DND-41 (cell line): ENCODE results near the gene MB21D2.

Experiments
- ATAC-seq: fragments of 200-7000 bp; cut with Tn5 transposase; 3 replicates; pipeline ENCODE4 v1.9.1; 2021; ENCODE audit warnings: low read depth; ENCODE audit not compliant: insufficient read depth
- DNase-seq: peaks from one replicate; pipeline ENCODE4 v3.0.0-alpha.2; 2020
- H2AFZ ChIP-seq: 2 replicates; pipeline ENCODE4 v1.6.0; 2012; ENCODE audit warnings: low read depth, low read length
- H3K27ac ChIP-seq: 2 replicates; pipeline ENCODE4 v1.5.1; 2012; ENCODE audit warnings: low read length, inconsistent platforms
- H3K27me3 ChIP-seq: fragments of 200-600 bp; sonication (generic); 2 replicates; pipeline ENCODE4 v1.6.0; 2012; ENCODE audit warnings: low read length, mild to moderate bottlenecking, inconsistent platforms; ENCODE audit not compliant: insufficient read depth, poor library complexity
- H3K36me3 ChIP-seq: 2 replicates; pipeline ENCODE4 v1.5.1; 2012; ENCODE audit warnings: low read length, inconsistent platforms; ENCODE audit not compliant: insufficient read depth
- H3K4me1 ChIP-seq: 2 replicates; pipeline ENCODE4 v1.5.1; 2012; ENCODE audit warnings: mild to moderate bottlenecking, low read length; ENCODE audit not compliant: insufficient read depth
- H3K4me2 ChIP-seq: 2 replicates; pipeline ENCODE4 v1.6.0; 2012; ENCODE audit warnings: mild to moderate bottlenecking, moderate library complexity, low read length, inconsistent platforms; ENCODE audit not compliant: insufficient read depth
- H3K4me3 ChIP-seq, 2 experiments: fragments of 200-600 bp in 1 of 2; shearing (Covaris generic) in 1 of 2; 2 replicates each; pipeline ENCODE4 v1.5.1; 2012 to 2016; ENCODE audit warnings: inconsistent platforms in 2 of 2, low read length in 2 of 2, mild to moderate bottlenecking in 2 of 2, low read depth in 1 of 2, moderate library complexity in 1 of 2
- H3K79me2 ChIP-seq: 2 replicates; pipeline ENCODE4 v1.6.0; 2012; ENCODE audit warnings: low read length, inconsistent platforms; ENCODE audit not compliant: insufficient read depth
- H3K9ac ChIP-seq: 2 replicates; pipeline ENCODE4 v1.6.0; 2012; ENCODE audit warnings: low read depth, mild to moderate bottlenecking, inconsistent platforms, low read length, moderate library complexity
- H3K9me3 ChIP-seq: 2 replicates; pipeline ENCODE4 v1.5.1; 2012; ENCODE audit warnings: low read length, moderate library complexity, mild to moderate bottlenecking, inconsistent platforms; ENCODE audit not compliant: insufficient read depth, severe bottlenecking
- H4K20me1 ChIP-seq: 2 replicates; pipeline ENCODE4 v1.6.0; 2012; ENCODE audit warnings: low read length; ENCODE audit not compliant: insufficient read depth
- EZH2 ChIP-seq: IDR thresholded peaks from 3 replicates; pipeline ENCODE4 v1.6.1; 2012; ENCODE audit warnings: borderline replicate concordance, low read depth, mild to moderate bottlenecking, moderate library complexity, low read length, inconsistent platforms; ENCODE audit not compliant: severe bottlenecking
- TF ChIP-seq, protein P1 (sequence below): IDR thresholded peaks from 2 replicates; pipeline ENCODE4 v1.5.1; 2012; ENCODE audit warnings: borderline replicate concordance, low read length, moderate library complexity, mild to moderate bottlenecking; ENCODE audit not compliant: poor library complexity, severe bottlenecking; ENCODE audit errors: extremely low read depth

Gene MB21D2

DNA sequence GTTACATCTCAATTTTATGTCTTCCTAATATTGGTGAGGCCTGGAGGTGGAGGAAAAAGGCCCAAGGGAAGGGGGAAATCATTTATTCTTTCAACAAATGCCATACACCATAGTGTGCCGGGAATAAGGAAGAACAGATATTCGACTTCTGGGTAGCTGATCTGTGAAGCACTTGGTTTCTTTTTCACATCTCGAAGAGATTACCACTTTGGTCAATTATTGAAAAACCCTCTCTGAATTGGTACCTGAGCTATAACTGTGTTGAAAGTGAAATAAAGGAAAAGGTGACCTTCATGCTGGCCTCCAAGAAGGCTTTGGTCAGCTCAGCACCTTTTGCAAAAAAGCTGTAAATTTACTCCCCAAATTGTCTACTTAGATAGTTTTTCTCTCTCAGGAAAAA is 14.2 kb upstream of the MB21D2 start:
- Histone ChIP-seq H3K36me3 (no peaks in the 10 kb centered on the region), H3K27ac (no peak overlapping the region), H3K9ac (no peak overlapping the region), H3K9me3 (no peaks in the 10 kb centered on the region), H3K79me2 (no peaks in the 10 kb centered on the region), H2AFZ (no peak overlapping the region), H3K27me3 (peaks cover 4% of the 10 kb centered on the region), H3K4me3 (no peak overlapping the region), H3K4me1 (no peaks in the 10 kb centered on the region), H4K20me1 (no peaks in the 10 kb centered on the region), H3K4me2 (no peak overlapping the region)
- DNase-seq (no peak), ATAC-seq (no peak)
- TF ChIP-seq EZH2, result no peak
- TF ChIP-seq, protein P1, sequence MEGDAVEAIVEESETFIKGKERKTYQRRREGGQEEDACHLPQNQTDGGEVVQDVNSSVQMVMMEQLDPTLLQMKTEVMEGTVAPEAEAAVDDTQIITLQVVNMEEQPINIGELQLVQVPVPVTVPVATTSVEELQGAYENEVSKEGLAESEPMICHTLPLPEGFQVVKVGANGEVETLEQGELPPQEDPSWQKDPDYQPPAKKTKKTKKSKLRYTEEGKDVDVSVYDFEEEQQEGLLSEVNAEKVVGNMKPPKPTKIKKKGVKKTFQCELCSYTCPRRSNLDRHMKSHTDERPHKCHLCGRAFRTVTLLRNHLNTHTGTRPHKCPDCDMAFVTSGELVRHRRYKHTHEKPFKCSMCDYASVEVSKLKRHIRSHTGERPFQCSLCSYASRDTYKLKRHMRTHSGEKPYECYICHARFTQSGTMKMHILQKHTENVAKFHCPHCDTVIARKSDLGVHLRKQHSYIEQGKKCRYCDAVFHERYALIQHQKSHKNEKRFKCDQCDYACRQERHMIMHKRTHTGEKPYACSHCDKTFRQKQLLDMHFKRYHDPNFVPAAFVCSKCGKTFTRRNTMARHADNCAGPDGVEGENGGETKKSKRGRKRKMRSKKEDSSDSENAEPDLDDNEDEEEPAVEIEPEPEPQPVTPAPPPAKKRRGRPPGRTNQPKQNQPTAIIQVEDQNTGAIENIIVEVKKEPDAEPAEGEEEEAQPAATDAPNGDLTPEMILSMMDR, result no peak

GRCh38 chr3:192930577-192930976 is 12.9 kb upstream of the MB21D2 start:
- Histone ChIP-seq H3K27ac (no peak overlapping the region), H3K36me3 (no peaks in the 10 kb centered on the region), H3K4me3 (no peak overlapping the region), H3K79me2 (no peaks in the 10 kb centered on the region), H3K9ac (no peak overlapping the region), H3K27me3 (peaks cover 4% of the 10 kb centered on the region), H3K4me2 (no peak overlapping the region), H3K4me1 (no peaks in the 10 kb centered on the region), H2AFZ (no peak overlapping the region), H3K9me3 (no peaks in the 10 kb centered on the region), H4K20me1 (no peaks in the 10 kb centered on the region)
- TF ChIP-seq EZH2, result no peak
- TF ChIP-seq, protein P1, result no peak
- no peak for ATAC-seq
- no peak for DNase-seq

- Histone ChIP-seq H3K79me2 (no peaks in the 10 kb centered on the region), H3K9ac (no peak overlapping the region), H3K4me2 (no peak overlapping the region), H3K27ac (no peak overlapping the region), H4K20me1 (no peaks in the 10 kb centered on the region), H3K4me1 (no peaks in the 10 kb centered on the region), H2AFZ (no peak overlapping the region), H3K9me3 (no peaks in the 10 kb centered on the region), H3K4me3 (no peak overlapping the region), H3K27me3 (peaks cover 4% of the 10 kb centered on the region), H3K36me3 (no peaks in the 10 kb centered on the region)
- no peak for DNase-seq
- ATAC-seq, result no peak
- TF ChIP-seq, protein P1, result no peak
- no peak for TF ChIP-seq EZH2
Measured at GRCh38 chr3:192929755-192930547, 12.3 kb upstream of the MB21D2 start.
